ENCODE results near the gene TBC1D4. TPM values are rescaled to one million over a fixed set of nuclear protein-coding genes. Genes with fewer than 3 reads are reported as not detected.

The TBC1D4 gene
- total RNA-seq, 1 donor from 2014 or later: 1.5 TPM

DNA sequence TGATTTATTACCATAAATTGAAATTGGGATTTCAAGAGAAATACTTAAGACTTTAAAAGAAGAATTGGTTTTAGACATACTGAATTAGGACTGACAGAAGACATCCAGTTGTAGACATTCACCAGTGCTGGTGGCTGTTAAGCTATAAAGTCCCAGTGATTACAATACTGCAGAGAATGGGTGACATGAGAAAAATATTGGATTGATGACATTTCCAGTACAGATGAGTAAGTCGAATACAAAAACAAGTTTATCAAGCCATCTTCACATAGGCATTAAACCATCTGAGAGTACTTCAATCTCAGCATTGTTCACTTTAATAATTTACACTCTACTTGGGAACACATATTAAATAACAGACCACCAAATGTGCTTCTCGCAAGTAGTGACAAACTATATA is 66.8 kb downstream of the TBC1D4 start:
- DNase-seq: no peak
- POLR2A ChIA-PET: no interaction called here
- intact Hi-C loops (cut with micrococcal nuclease): no loop called here
- Mint-ChIP-seq H3K4me3 (no peak overlapping the region), H3K9me3 (no peaks in the 10 kb centered on the region), H3K27me3 (peaks cover 9% of the 10 kb centered on the region), H3K4me1 (no peaks in the 10 kb centered on the region), H3K36me3 (ENCODE audit: low read depth) (no peaks in the 10 kb centered on the region), H3K27ac (no peak overlapping the region)
- CTCF ChIA-PET: no interaction called here
- TF ChIP-seq, protein P1, sequence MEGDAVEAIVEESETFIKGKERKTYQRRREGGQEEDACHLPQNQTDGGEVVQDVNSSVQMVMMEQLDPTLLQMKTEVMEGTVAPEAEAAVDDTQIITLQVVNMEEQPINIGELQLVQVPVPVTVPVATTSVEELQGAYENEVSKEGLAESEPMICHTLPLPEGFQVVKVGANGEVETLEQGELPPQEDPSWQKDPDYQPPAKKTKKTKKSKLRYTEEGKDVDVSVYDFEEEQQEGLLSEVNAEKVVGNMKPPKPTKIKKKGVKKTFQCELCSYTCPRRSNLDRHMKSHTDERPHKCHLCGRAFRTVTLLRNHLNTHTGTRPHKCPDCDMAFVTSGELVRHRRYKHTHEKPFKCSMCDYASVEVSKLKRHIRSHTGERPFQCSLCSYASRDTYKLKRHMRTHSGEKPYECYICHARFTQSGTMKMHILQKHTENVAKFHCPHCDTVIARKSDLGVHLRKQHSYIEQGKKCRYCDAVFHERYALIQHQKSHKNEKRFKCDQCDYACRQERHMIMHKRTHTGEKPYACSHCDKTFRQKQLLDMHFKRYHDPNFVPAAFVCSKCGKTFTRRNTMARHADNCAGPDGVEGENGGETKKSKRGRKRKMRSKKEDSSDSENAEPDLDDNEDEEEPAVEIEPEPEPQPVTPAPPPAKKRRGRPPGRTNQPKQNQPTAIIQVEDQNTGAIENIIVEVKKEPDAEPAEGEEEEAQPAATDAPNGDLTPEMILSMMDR (IDR thresholded peaks at IDR 0.05): no peak
- ATAC-seq (ENCODE audit: low read depth): no peak

DNA sequence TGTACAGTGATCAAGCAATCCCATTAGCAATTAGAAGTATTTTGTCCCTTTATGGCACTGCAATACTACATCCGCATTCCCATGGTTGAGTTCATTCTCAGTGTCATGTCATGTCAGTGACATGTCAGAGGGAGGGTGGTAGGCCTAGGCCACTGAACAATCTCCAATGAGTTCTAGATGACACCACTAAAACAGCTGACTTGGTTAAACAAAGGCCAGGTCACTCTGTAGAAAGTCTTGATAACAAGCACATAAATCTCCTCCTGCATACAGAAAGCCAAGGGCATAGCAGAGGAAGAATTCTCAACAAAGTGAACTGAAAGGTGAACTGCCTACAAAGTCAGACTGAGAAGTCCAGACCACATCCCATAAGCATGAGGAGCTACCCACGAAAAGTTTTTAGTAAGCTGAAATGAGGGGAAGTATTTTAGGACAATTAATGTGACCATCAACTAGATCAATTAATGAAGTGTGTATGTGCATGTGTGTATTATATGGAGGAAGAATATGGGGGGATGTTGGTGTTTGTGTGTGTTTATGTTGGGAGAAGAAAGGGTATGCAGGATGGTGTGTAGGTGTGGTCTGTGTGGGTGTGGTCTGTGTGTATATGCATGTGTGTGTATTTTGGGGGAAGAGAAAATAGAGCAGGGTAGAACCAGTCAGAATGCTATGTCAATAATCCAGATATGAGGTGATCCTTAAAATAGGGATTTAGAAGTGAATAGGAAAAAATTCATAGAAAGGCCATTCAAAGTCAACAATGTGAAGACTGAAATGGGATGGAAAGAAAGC is 67.7 kb downstream of the TBC1D4 start:
- DNase-seq (no peak), ATAC-seq (ENCODE audit: low read depth) (no peak)
- ChIA-PET CTCF (no interaction called here), POLR2A (no interaction called here)
- no peak overlapping the region for H3K27ac Mint-ChIP-seq
- intact Hi-C loops (cut with micrococcal nuclease): no loop called here
- peaks cover 6% of the 10 kb centered on the region for H3K27me3 Mint-ChIP-seq
- no peaks in the 10 kb centered on the region for H3K4me1 Mint-ChIP-seq
- H3K4me3 Mint-ChIP-seq: no peak overlapping the region
- no peaks in the 10 kb centered on the region for H3K36me3 Mint-ChIP-seq (ENCODE audit: low read depth)
- TF ChIP-seq, protein P1 (IDR thresholded peaks at IDR 0.05): no peak
- no peaks in the 10 kb centered on the region for H3K9me3 Mint-ChIP-seq

DNA sequence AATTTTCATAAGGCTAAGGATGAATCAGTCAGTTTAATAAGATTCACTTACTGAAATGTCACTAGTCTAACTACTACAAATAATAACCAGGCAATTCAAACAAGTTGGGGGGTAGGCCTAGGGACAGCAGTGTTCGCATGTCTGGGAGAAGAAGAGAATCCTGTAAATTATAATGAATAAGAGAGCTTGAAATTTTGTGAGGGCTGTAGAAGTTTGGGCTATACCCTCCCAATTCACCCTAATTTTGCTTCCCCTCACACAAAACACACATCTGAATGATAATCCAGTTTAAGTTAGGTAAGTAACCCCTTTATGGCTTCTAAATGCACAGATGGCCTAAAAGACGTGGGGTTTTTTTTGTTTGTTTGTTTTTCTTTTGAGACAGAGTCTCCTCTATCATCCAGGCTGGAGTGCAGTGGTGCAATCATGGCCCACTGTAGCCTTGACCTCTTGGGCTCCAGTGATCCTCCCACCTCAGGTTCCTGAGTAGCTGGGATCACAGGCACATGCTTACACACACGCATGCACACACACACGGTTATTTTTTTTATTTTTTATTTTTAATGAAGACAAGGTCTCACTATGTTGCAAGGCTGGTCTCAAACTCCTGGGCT is 69.9 kb downstream of the TBC1D4 start:
- ChIA-PET POLR2A (no interaction called here), CTCF (no interaction called here)
- intact Hi-C loops (cut with micrococcal nuclease): no loop called here
- H3K27me3 Mint-ChIP-seq: peaks cover 8% of the 10 kb centered on the region
- TF ChIP-seq, protein P1 (IDR thresholded peaks at IDR 0.05): no peak
- DNase-seq (no peak), ATAC-seq (ENCODE audit: low read depth) (no peak)
- no peak overlapping the region for H3K4me3 Mint-ChIP-seq
- no peaks in the 10 kb centered on the region for H3K36me3 Mint-ChIP-seq (ENCODE audit: low read depth)
- no peaks in the 10 kb centered on the region for H3K9me3 Mint-ChIP-seq
- H3K27ac Mint-ChIP-seq: no peak overlapping the region
- no peaks in the 10 kb centered on the region for H3K4me1 Mint-ChIP-seq

DNA sequence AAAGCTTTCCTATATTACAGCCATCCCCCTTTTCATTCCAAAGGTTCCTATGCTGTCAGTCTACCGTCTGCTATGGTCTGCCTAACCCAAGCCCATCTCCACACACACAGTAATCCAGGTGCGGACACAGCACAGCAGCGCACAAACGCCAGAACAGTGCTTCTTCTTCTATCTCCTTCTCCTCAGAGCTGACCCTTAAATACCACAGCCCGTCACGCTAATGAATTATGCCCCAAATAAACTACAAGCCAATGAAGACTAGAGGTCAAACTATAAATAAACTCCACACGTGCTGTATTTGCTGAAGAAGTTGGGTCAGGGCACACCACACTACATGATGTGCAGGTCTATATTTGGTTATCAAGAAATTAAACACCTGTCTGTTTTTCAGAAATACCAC is 71.8 kb downstream of the TBC1D4 start:
- POLR2A ChIA-PET: no interaction called here
- Mint-ChIP-seq H3K4me1 (no peaks in the 10 kb centered on the region), H3K27ac (no peak overlapping the region), H3K9me3 (no peaks in the 10 kb centered on the region), H3K4me3 (no peak overlapping the region), H3K36me3 (ENCODE audit: low read depth) (no peaks in the 10 kb centered on the region), H3K27me3 (peaks cover 7% of the 10 kb centered on the region)
- intact Hi-C loops (cut with micrococcal nuclease): no loop called here
- CTCF ChIA-PET: no interaction called here
- DNase-seq: no peak
- TF ChIP-seq, protein P1 (IDR thresholded peaks at IDR 0.05): no peak
- ATAC-seq (ENCODE audit: low read depth): no peak

DNA sequence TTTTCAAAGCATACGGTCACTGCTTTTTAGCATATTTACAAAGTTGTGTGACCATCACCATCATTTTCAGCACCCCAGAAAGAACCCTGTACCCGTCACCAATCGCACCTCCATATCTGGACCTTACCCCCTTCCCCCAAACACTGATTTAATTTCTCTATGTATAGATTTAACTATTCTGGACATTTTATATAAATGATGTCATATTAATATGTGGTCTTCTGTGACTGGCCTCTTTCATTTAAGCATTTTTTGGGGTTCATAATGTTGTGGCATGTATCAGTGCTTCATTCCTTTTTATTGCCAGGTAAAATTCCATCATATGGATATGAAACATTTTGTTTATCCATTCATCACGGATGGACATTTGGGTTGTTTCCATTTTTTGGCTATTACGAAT is 74.0 kb downstream of the TBC1D4 start:
- Mint-ChIP-seq H3K27me3 (peaks cover 7% of the 10 kb centered on the region), H3K4me1 (no peaks in the 10 kb centered on the region), H3K4me3 (no peak overlapping the region), H3K36me3 (ENCODE audit: low read depth) (no peaks in the 10 kb centered on the region), H3K27ac (no peak overlapping the region), H3K9me3 (no peaks in the 10 kb centered on the region)
- DNase-seq (no peak), ATAC-seq (ENCODE audit: low read depth) (no peak)
- POLR2A ChIA-PET: no interaction called here
- TF ChIP-seq, protein P1 (IDR thresholded peaks at IDR 0.05): no peak
- intact Hi-C loops (cut with micrococcal nuclease): no loop called here
- CTCF ChIA-PET: no interaction called here

All from activated B cell treated with CpG ODN at 0.5 μM for 24 hours (primary cell).